ENCODE results near the gene C4BPB.

C4BPB gene

GRCh38 chr1:207088161-207088560 lies 499 bp upstream of the C4BPB start:
- DNase-seq: no peak

DNA sequence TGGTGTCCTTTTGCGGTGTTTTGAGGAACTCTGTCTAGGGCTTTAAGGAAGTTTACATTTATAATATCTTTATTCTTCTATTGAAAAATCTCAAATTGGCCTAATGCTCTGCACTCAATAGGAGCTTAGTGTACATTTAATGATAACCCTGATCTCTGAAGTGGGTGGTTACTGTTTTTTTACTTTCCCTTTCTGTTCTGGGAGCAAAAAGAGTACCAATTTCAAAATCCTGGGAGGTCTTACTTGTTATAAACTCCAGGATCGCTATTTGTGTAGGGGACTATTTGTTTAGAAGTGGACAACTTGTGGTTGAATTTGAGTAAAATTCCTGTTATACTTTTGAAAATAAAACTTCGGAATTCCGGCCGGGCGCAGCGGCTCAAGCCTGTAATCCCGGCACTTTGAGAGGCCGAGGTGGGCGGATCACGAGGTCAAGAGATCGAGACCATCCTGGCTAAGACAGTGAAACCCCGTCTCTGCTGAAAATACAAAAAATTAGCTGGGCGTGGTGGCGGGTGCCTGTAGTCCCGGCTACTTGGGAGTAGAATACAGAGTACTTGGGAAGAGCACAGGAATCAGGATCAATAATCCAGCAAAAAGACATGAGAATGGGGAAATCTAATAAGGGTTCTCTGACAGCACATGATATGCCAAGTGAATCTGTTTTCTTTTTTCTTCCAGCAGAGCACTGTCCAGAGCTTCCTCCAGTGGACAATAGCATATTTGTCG lies 1.1 kb downstream of the C4BPB start:
- DNase-seq: no peak

DNA sequence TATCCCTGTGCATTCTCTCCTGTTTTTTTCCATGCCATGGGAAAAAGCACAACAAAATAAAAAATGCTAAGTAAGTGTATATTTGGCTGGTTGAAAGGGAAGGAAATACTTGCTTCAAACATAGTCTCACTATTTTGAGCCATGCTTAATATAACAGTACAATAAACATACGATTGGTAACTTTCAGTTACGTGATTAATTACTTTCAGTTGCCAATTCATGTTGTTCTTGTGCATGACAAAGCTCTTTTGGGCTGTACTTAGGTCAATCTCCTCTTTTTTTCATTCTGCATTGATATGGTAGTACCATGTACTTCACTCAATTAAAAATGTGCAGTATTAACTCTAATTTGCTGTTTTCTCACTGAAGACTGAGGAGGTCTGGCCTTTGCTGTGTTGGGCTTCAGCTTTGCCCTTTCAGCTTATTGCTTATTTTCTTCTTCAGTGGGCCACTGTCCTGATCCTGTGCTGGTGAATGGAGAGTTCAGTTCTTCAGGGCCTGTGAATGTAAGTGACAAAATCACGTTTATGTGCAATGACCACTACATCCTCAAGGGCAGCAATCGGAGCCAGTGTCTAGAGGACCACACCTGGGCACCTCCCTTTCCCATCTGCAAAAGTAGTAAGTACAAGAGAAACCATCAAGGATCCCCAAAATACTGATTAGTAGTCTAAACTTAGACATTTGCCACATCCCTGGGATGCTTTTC lies 2.7 kb downstream of the C4BPB start:
- no peak for DNase-seq

- no peak for DNase-seq
Measured at GRCh38 chr1:207093944-207094343, 5.3 kb downstream of the C4BPB start.

DNA sequence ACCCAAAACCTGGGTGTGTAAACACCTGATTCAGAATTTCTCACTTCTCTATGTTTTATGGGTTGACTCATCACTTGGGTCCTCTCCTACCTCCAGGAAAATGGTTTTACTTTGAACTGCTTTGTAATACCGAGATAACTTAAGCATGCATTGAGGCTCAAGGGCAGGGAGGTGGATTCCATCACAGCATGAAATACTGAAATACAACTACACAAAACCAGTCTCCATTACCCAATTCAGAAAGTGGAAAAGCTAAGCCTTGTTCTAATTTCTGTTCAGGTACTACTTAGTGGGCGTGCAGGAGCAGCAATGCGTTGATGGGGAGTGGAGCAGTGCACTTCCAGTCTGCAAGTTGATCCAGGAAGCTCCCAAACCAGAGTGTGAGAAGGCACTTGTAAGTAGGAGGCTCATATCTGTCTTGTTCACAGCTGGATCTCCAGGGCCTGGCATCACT lies 9.2 kb downstream of the C4BPB start:
- no peak for DNase-seq

GRCh38 chr1:207101720-207102119 lies 13.1 kb downstream of the C4BPB start:
- DNase-seq: no peak

DNA sequence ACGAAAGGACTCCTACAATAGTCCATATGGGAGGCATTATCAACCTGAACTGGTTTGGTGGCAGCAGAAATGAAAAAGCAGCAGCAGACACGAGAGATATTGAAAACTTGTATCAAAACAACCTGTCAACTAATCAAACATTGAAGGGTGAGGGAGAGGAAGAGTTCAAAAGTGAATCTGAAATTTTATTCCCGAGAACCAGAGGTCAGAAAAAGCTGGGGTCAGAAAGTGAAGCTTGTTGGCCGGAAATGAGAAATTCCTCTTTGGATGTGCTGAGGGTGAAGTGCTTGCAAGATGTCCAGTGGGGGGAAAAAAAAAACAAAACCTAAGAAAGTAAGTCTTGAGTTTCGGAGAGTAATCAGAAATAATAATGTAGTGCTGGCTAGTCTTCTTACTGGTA lies 13.5 kb downstream of the C4BPB start:
- DNase-seq: no peak

DNA sequence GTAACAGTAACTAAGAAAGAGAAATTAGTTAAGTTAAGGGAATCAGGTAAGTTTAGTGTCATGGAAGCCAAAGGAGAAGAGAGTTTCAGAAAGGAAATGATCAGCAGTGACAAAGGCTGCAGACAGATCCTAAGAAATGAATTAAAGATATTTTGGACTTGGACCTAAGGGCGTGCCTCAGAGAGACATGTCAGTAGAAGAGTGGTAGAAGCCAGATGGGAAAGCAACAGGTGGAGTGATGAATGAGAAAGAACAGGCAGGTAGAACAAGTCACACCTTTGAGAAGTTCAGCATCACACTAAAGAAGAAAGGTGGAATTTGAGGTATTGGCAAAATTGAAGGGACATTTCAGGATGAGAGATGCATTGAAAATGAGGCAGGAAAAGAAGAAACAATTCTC lies 14.0 kb downstream of the C4BPB start:
- DNase-seq: no peak

GRCh38 chr1:207103892-207104373 lies 15.3 kb downstream of the C4BPB start, which contains the start of gene C4BPA:
Gene C4BPA (plus strand): TSS chr1:207104233. CDS start chr1:207113026, 8,793 bp downstream.
- no peak for DNase-seq

DNA sequence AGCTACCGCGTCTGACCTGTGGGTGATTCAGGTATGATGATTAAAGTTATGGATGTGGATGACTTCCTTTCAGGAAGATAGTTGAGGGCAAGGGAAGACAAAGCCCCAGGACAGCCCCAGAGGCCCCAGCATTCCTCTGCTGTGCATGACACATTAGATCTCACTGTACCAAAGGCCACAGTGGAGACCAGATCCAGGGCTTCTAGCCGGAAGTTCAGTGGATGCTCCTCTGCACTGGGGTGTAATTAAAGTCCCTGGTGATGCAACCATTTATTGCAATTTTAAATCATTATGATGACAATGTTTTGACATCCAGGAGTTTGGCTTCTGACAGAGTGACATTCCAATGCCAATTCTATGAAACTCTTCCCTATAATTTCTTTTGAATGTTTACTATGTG lies 20.3 kb downstream of the C4BPB start:
- no peak for DNase-seq

DNA sequence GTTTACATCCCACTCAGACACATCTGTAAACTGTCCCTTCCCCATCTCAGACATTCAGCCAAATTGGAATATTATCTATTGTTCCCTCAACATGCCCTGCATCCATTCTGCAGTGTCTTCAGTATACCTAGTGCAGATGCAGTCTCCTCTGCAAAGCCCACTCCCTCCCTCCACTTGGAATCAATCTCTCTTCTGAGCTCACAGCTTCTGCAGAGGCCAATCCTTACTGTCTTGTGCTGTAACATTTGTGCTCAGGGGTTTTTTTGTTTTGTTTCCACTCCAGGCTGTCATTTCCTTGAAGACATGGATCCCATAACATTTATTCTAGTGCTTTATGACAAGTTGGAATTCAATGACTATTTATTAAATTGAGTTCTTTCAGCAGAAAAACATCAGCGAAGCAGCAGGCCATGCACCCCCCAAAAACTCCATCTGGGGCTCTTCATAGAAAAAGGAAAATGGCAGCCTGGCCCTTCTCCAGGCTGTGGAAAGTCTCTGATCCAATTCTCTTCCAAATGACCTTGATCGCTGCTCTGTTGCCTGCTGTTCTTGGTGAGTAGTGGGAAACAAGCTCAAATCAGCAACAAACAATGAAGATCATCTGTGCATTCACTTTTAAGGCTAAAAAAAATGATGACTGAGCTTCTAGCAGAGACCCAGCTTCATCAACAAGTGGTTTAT lies 24.1 kb downstream of the C4BPB start:
- no peak for DNase-seq

- DNase-seq: no peak
Measured at GRCh38 chr1:207115269-207115668, 26.6 kb downstream of the C4BPB start.

- DNase-seq: no peak
Measured at GRCh38 chr1:207124389-207124788, 35.7 kb downstream of the C4BPB start.

DNA sequence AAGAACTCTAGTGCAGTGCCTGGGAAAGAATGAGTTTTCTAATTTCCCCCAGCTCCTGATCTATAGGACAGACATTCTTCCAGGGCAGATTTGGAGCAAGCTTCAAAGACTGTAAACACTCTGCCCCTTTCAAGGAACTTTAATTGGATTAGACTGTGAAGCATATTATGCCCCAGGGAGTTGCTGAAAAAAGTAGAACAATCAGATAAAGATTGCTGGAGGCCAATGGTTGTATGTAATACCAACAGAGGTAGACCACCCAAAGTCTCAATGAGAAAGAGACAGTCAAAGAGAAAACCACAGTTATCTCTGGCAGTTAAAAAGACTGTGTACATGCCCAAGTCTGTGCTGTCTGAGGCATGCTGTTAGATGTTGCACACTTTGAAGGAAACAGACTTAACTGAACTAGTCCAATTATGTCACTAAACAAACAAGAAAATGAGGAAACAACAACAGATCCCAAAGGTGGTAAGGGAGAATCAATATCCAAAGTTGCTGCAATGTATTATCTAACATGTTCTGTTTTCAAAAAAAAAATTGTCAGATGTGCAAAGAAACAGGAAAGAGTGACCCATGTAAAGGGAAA lies 39.8 kb downstream of the C4BPB start:
- no peak for DNase-seq

DNA sequence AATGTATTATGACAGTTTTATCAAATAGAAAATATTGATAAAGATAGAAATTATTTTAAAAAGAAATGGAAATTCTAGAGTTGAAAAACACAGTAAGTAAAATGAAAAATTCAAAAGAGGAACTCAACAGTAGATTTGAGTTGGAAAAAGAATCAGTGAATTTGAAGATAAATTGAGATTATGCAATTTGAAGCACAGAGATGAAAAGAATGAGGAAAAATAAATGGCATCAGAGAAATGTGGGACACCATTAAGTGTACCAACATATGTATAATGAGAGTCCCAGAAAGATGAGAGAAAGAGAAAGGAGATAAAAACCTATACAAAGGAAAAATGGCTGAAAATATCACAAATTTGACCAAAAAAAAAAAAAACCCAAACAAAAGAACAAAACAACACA lies 40.4 kb downstream of the C4BPB start:
- DNase-seq: no peak

- DNase-seq: no peak
Measured at GRCh38 chr1:207130252-207131036, 41.8 kb downstream of the C4BPB start.

DNA sequence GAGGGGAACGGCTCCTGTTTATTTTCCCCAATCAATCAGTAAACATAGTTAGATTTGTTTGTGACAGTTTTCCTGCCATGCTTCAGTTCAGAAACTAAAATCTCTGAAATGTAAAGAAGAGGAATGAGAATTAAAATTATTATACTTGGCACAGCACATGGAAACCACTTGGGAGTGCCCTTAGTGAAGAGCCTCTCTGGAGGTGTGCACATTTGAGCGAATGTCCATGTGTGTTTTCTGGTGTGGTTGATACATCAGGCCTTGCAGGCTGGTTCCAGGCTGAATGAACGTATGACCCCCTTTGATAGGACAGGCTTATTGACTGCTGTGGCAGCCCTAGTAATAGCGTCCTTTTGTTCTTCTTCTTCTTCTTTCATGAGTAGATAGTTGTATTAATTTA lies 42.5 kb downstream of the C4BPB start:
- DNase-seq: no peak

DNA sequence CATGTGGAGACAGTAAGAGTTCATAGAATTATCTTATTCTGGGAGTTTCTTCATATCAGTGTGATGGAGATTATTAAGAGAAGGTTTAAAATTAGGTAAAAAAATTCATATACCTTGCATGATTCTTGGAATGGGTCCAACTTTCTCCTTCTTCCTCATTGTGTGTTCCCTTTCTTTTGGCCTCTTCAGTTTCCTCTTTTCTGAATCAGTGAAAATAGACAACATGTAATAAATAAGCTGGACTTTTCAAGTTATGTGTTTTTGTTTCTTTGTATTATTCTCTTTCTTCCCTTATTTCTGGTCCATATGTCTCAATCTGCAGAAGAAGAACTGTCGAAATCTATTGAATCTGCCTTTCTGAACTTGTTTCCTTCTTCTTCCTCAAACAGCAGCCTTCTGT lies 45.9 kb downstream of the C4BPB start:
- DNase-seq: no peak

- DNase-seq: no peak
Measured at GRCh38 chr1:207139616-207140015, 51.0 kb downstream of the C4BPB start.

DNA sequence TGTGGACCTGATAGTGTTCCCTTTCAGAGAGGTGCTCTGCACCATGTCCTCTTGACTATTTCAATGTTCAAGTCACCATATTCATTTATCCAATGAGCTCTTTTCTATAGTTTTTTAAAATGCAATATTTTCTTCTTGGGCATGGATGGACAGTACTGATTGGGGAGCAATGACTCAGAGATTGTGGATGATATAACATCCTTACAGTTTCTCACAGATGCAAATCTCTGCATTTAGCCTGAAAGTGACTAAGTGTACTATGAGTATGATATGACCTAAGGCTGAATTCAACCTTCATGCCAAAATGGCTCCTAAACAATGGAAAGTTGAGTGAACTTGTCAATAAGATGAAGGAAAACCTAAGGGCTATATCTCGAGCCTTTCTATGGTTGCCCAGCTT lies 51.9 kb downstream of the C4BPB start:
- DNase-seq: no peak

DNA sequence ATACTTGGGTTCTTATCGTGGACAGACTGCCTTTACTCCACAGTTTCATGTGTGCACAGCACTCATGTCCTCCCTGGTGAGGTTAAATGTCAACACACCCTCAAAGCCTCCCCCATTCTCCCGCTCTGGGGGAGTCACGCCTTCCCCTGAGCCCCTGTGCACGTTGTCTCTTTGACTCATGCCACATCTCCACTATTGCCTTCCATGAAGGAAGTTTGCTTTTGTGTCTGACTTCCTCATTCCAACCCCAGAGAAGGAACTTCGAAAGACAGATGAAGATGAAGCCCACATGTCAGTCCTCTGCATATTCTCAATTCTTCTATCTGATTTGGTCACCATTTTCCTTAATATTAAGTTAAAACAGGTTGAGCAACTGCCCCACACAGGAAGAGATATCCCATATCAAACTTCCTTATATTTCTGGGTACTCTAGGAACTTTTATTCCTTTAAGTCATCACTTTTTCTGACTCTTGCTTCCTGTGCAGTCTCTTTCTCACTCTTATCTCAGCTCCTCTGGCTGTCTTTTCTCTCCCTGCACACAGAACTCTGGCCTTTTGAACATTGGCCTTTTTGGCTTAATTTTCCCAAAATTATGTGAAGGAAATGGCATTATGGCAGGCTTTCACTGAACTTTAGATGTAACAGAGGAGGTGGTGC lies 56.9 kb downstream of the C4BPB start:
- DNase-seq: no peak

All from NCI-H2227 treated with DMSO at 0.1 percent for 48 hours (cell line).